ENCODE data around the gene SLC25A45. TPM values are rescaled to one million over a fixed set of nuclear protein-coding genes. Genes with fewer than 3 reads are reported as not detected.

Gene SLC25A45
- total RNA-seq, 1 donor, result 5.8 TPM

DNA sequence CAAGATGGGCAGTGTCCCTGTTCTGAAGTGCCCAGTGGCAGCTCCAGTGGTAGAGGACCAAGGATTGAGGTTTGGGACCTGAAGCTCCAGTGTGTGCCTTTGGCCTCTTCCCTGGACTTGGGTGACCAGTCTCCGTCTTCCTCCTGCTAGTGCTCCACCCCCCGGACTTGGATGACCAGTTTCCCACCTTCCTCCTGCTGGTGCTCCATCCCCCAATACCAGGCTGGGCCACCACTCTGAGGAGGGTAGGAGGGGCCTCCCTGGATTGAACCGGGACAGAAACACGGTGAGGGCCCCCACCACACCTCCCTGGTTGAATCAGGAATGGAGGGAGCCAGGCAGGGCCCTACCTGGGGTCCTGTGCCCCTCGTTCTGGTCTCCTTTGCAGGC is 29.2 kb upstream of the SLC25A45 start:
- TF ChIP-seq, protein P1, sequence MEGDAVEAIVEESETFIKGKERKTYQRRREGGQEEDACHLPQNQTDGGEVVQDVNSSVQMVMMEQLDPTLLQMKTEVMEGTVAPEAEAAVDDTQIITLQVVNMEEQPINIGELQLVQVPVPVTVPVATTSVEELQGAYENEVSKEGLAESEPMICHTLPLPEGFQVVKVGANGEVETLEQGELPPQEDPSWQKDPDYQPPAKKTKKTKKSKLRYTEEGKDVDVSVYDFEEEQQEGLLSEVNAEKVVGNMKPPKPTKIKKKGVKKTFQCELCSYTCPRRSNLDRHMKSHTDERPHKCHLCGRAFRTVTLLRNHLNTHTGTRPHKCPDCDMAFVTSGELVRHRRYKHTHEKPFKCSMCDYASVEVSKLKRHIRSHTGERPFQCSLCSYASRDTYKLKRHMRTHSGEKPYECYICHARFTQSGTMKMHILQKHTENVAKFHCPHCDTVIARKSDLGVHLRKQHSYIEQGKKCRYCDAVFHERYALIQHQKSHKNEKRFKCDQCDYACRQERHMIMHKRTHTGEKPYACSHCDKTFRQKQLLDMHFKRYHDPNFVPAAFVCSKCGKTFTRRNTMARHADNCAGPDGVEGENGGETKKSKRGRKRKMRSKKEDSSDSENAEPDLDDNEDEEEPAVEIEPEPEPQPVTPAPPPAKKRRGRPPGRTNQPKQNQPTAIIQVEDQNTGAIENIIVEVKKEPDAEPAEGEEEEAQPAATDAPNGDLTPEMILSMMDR (IDR thresholded peaks at IDR 0.05; ENCODE audit: insufficient read depth, low read length), result no peak
- H3K4me3 ChIP-seq (ENCODE audit: low read depth, low read length), result no peak overlapping the region
- no peak for DNase-seq (ENCODE audit: low read depth)

DNA sequence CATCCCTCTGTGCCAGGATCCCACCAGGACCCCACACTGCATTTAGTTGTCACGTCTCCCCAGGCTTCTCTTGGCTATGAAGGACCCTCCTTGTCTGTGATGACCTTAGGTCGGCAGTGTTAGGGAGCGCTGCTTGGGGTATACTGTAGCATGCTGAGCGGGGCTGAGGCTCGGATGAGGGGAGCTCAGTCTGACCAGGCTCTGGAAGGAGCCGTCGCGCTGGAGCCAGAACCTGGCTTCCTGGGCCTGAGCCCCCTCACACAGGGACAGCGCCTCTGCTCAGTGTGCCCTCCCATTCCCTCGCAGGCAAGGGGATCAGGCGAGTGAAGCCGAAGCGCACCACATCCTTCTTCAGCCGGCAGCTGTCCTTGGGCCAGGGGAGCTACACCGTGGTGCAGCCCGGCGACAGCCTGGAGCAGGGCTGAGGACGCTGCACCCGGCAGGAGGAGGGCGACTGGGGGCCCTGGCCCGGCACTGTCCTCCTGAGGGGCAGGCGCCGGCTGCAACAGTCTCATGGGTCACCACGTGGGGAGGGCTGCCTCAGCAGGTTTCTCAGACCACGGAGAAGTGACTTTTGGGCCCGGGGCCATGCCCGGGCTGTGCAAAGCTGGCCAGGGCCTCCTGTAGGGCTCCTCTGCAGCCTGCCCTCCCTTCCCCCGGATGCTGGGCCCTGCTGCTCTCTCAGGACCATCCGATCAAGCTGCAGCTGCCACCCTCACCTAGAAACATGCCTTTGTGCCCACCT is 28.7 kb upstream of the SLC25A45 start:
- TF ChIP-seq, protein P1 (IDR thresholded peaks at IDR 0.05; ENCODE audit: insufficient read depth, low read length), result no peak
- DNase-seq (ENCODE audit: low read depth), result no peak
- H3K4me3 ChIP-seq (ENCODE audit: low read depth, low read length), result no peak overlapping the region

DNA sequence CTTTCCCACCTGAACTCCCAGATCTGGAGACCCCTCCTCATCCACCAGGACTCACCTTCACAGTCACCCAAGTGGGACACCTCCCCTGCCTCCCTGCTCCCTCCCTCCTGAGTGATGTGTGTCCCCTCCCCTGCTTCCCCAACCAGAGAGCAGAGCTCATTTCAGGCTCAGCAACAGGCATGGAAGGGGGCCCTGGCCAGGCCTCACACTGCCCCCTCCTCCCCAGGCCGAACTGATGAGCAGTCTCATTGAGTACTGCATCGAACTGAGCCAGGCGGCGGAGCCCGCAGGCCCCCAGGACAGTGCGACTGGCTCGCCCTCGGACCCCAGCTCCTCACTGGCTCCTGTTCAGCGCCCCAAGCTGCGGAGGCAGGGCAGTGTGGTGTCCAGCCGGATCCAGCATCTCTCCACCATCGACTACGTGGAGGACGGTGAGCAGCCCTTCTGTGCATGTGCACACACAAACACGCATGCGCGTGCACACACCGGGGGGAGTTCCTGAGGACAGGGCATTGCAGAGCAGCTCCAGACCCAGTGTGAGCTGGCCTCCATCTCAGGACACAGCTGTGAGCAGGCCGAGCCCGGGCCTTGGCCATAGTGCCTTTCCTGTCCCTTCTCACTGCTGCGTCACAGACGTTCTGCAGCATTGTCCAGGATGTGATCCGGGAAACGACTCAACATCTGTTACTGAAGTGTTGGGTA is 22.3 kb upstream of the SLC25A45 start:
- no peak overlapping the region for H3K4me3 ChIP-seq (ENCODE audit: low read depth, low read length)
- TF ChIP-seq, protein P1 (IDR thresholded peaks at IDR 0.05; ENCODE audit: insufficient read depth, low read length), result no peak
- no peak for DNase-seq (ENCODE audit: low read depth)

DNA sequence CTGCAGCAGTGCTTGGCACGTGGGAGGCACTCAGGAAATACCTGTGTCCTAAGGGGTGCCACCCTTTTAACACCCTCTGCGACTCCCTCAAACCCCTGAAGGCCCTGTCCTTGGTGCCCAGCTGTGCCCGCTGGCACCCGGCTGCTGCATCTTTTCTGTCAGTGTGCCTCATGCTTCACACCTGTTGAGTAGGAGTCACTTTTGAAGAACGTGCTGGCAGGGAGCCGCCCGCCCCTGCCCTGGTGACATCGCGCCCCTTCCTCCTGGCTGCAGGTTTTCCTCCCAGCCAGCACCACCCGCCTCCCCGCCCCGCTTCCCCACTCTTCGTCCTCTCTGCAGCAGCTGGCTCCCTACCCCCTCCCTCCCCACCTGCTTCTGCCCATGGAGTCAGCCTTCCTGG is 21.8 kb upstream of the SLC25A45 start:
- TF ChIP-seq, protein P1 (IDR thresholded peaks at IDR 0.05; ENCODE audit: insufficient read depth, low read length), result no peak
- no peak for DNase-seq (ENCODE audit: low read depth)
- no peak overlapping the region for H3K4me3 ChIP-seq (ENCODE audit: low read depth, low read length)

DNA sequence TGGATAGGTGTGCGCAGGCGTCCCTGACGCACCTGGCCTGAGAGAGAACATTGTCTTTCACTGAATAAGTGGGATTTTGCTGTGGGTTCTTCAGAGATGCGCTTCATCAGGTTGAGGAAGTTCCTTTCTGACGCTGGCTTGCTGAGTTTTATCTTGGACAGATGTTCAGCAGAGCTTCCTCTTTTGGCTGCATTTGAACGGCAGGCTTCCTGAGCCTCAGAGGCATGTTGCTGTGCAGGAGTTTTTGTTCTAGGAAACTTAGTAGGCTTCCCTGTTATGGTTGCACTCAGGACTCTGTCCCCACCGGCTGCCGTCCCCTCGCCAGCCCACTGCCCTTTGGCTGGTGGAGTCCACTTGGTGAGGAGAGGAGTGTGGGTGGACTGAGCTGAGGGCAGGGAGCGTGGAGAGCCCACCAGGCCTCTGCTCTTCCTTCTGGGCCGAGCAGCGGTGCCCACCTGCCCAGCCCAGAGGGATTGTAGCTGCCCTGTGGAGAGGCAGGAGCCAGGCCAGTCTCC is 21.2 kb upstream of the SLC25A45 start:
- TF ChIP-seq, protein P1 (IDR thresholded peaks at IDR 0.05; ENCODE audit: insufficient read depth, low read length), result no peak
- H3K4me3 ChIP-seq (ENCODE audit: low read depth, low read length), result no peak overlapping the region
- DNase-seq (ENCODE audit: low read depth), result no peak

DNA sequence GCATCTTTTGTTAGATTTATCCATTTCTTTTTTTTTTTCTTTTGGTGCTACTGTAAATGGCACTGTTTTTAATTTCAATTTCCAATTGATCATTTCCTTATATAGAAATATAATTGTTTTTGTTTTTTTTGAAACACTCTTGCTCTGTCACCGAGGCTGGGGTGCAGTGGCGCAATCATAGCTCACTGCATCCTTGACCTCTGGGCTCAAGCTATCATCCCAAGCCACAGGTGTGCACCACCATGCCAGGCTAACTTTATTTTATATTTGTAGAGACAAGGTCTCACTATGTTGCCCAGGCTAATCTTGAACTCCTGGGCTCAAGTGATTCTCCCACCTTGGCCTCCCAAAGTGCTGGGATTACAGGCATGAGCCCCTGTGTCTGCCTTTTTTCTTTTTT is 20.3 kb upstream of the SLC25A45 start:
- TF ChIP-seq, protein P1 (IDR thresholded peaks at IDR 0.05; ENCODE audit: insufficient read depth, low read length), result no peak
- no peak overlapping the region for H3K4me3 ChIP-seq (ENCODE audit: low read depth, low read length)
- no peak for DNase-seq (ENCODE audit: low read depth)

All from fibroblast of the aortic adventitia (primary cell).